GM19455 (cell line): Measurements from ENCODE around the gene SOAT1.
"Not testable (repeated sequence)": the region's sequence is repeated elsewhere in the genome, so short reads cannot be mapped to it uniquely, and the experiment has no call there.

Experiments
- ATAC-seq: cut with Tn5 transposase; IDR thresholded peaks from one replicate; pipeline ENCODE4 v1.9.1; 2021; ENCODE audit not compliant: unreplicated experiment

SOAT1 gene

GRCh38 chr1:179293340-179294327 is at the start of gene SOAT1:
SOAT1 (plus strand) TSS chr1:179293797; CDS start chr1:179302685, 8,888 bp downstream.
- ATAC-seq = peak; percentile 98

GRCh38 chr1:179245426-179245825 is 48.2 kb upstream of the SOAT1 start:
- ATAC-seq = not testable (repeated sequence)

GRCh38 chr1:179247923-179248322 is 45.7 kb upstream of the SOAT1 start:
- ATAC-seq = no peak

GRCh38 chr1:179251675-179252074 is 41.9 kb upstream of the SOAT1 start:
- ATAC-seq = no peak

DNA sequence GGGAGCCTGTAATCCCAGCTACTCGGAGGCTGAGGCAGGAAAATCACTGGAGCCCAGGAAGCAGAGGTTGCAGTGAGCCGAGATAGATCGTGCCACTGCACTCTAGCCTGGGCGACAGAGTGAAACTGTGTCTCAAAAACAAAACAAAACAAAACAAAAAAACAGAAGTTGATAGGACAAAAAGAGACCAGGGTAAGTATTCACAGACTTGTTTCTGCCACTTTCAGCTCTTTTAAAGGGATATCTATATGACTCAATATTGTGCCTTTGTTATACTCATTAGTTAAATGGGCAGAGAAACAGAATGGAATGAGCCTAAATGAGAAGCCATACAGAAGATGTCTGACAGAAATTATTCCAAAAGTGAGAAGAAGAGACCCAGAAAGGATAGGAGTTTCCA is 41.0 kb upstream of the SOAT1 start:
- no peak for ATAC-seq

- ATAC-seq = no peak
These were observed 40.2 kb upstream of the SOAT1 start for GRCh38 chr1:179253286-179253972.

DNA sequence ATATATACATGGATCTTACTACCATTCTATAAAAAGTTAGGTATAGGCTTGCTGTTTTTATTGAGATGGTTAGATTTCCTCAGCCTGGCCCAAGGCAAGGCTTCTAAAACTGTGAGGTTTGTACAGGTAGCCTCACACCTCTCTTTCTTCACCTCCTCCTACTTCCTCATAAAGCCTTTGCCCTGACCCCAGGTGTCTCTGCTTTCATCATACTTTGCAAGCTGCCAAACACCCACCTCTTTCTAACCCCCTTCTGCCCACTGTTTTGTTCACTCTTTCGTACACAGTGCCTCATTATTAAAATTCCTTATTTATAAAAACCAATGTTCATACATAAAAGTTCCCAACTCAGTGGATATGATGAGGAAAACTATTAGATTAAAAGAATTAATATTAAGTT is 31.4 kb upstream of the SOAT1 start:
- ATAC-seq = no peak

DNA sequence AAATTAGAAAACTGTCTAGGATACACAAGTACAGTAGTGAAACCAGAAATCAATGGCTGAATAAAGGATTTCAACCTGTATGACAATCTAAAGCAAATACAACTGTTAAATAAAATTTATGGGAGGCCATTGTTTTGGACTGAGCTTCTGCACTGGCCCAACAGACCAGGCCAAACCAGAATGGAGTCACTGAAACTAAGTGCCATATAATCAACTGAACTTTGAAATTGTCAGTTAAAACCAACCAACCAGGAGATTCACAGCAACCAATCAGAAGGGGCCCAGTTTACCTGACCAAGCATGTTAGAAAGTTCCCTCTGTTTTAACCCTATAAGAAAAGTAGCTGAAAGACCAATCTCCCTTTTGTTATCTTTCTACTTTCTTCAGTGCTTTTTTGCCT is 30.5 kb upstream of the SOAT1 start:
- no peak for ATAC-seq

GRCh38 chr1:179264507-179264906 is 29.1 kb upstream of the SOAT1 start:
- ATAC-seq = no peak

- no peak for ATAC-seq
These were observed 24.5 kb upstream of the SOAT1 start for GRCh38 chr1:179269071-179269470.

DNA sequence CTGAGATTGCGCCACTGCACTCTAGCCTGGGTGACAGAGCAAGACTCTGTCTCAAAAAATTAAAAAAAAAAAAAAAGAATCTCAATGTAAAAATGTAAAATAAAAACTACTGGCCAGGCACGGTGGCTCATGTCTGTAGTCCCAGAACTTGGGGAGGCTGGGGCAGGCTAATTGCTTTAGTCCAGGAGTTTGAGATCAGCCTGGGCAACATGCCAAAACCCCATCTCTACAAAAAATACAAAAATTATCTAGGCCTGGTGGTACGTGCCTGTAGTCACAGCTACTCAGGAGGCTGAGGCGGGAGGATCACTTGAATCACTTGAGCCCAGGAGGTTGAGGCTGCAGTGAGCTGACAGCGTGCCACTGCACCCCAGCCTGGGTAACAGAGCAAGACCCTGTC is 19.2 kb upstream of the SOAT1 start:
- ATAC-seq = not testable (repeated sequence)

DNA sequence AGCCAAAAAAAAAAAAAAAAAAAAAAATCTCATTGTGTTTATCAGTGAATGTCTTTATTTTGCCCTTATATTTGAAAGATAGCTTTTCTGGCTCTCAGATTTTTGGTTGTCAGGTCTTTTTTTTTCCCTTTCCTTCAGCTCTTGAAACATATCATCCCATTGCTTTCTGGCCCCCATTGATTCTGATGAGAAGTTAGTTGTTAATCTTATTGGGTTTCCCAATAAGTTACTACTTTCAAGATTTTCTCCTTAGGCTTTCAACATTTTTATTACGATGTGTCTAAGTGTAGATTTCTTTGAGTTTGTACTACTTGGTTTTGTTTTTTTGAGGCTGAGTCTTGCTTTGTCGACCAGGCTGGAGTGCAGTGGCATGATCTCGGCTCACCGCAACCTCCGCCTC is 14.7 kb upstream of the SOAT1 start:
- ATAC-seq = no peak

DNA sequence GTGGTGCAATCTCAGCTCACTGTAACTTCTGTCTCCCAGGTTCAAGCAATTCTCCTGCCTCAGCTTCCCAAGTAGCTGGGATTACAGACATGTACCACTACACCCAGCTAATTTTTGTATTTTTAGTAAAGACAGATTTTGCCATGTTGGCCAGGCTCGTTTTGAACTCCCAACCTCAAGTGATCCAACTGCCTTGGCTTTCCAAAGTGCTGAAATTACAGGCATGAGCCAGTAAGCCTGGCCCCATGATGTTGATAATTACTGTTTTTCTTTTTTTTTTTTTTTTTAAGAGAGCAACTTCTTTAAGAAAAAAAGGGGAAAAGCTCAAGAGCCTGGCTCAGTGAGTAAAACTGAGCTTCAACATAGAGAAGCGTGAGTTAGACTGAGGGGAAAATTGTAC is 9.6 kb upstream of the SOAT1 start:
- ATAC-seq = no peak

- no peak for ATAC-seq
These were observed 5.7 kb upstream of the SOAT1 start for GRCh38 chr1:179287946-179288345.

DNA sequence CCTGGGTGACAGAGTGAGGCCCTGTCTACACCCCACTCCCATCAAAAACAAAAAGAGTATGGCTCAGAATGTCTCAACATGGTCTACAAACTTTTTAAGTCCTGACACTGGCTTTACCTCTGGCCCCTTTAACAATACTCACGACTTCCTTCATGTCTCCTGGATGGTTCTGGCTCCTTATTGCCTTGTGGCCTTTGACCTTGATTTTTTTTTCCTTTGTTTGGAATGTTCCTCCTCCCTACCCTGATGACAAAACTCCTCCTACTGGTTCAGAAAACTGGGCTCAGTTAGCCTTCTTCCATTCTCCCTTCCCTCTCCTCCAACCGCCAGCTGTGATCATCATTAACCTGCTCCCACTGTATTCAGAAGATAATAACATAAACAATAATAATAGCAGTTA is 4.6 kb upstream of the SOAT1 start:
- ATAC-seq = no peak

- no peak for ATAC-seq
These were observed 1.7 kb downstream of the SOAT1 start for GRCh38 chr1:179295164-179295755.

GRCh38 chr1:179296356-179297104 is 2.9 kb downstream of the SOAT1 start:
- ATAC-seq = no peak

DNA sequence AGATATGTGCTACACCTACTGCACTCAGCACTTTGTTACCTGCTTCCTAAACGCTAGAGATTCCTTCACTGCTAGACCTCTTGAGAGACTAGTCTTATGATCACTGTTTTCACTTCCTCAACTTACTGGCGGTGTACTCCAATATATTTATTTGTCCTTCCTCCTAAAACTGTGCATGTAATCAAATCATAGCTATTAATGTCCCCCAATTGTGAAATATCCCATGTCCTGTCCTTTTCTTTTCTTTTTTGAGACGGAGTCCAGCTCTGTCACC is 3.4 kb downstream of the SOAT1 start:
- no peak for ATAC-seq

GRCh38 chr1:179298952-179299351 is 5.4 kb downstream of the SOAT1 start:
- peak; percentile 79 for ATAC-seq

GRCh38 chr1:179300112-179300511 is 6.5 kb downstream of the SOAT1 start:
- ATAC-seq = no peak

DNA sequence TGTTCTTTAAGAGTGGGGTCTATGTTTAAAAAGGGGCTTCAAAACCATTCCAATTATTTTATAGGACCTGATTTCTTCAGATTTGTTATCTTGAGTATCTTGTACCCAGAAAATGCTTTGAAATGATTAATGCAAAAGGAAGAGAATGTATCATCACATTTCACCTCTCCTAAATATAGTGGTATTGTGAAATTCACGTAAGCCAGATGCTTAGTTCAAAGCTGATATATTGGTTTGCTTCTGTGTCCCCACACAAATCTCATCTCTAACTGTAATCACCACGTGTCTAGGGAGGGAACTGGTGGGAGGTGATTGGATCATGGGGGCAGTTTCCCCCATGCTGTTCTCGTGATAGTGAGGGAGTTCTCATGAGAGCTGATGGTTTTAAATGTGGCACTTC is 8.5 kb downstream of the SOAT1 start:
- ATAC-seq = no peak
